ENCODE measurements around the gene SIDT2. TPM values are rescaled to one million over a fixed set of nuclear protein-coding genes. Genes with fewer than 3 reads are reported as not detected.

The SIDT2 gene
- total RNA-seq, 1 experiment from 2014 or later: 27.6 TPM

DNA sequence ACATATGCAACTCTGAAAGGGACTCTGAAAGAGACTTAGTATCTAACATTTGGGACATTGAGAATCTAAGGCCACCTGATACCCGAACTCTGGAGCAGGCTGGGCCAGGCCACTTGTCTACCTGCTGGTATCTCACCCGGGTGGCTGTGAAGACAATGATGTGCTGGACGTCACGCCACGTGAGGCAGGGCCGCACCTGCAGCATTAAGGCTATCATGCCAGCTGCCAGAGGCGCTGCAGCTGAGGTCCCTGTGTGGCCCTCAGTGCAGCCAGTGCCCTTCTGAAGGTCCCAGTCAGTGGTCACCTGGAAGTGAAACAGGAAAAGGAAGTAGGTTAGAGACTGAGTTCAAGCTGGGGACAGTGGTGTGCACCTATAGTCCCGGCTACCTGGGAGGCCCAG lies 40.9 kb downstream of the SIDT2 start:
- Mint-ChIP-seq H3K36me3 (peaks cover 12% of the 10 kb centered on the region), H3K4me1 (peaks cover 3% of the 10 kb centered on the region; the same call in 1 of the 2 replicates), H3K27me3 (ENCODE audit: low read depth) (no peaks in the 10 kb centered on the region), H3K9me3 (no peaks in the 10 kb centered on the region), H3K4me3 (no peak overlapping the region), H3K27ac (no peak overlapping the region)
- ChIA-PET CTCF (interaction anchor here (1.4 to 3.5 kb wide), 2 partner anchors 13 to 39 kb away, joined by 3 to 37 read pairs; partner anchors contain the start of genes PCSK7, RNF214 and SIDT2), POLR2A (no interaction called here)
- DNase-seq (ENCODE audit: low spot score): no peak
- TF ChIP-seq, protein P1, sequence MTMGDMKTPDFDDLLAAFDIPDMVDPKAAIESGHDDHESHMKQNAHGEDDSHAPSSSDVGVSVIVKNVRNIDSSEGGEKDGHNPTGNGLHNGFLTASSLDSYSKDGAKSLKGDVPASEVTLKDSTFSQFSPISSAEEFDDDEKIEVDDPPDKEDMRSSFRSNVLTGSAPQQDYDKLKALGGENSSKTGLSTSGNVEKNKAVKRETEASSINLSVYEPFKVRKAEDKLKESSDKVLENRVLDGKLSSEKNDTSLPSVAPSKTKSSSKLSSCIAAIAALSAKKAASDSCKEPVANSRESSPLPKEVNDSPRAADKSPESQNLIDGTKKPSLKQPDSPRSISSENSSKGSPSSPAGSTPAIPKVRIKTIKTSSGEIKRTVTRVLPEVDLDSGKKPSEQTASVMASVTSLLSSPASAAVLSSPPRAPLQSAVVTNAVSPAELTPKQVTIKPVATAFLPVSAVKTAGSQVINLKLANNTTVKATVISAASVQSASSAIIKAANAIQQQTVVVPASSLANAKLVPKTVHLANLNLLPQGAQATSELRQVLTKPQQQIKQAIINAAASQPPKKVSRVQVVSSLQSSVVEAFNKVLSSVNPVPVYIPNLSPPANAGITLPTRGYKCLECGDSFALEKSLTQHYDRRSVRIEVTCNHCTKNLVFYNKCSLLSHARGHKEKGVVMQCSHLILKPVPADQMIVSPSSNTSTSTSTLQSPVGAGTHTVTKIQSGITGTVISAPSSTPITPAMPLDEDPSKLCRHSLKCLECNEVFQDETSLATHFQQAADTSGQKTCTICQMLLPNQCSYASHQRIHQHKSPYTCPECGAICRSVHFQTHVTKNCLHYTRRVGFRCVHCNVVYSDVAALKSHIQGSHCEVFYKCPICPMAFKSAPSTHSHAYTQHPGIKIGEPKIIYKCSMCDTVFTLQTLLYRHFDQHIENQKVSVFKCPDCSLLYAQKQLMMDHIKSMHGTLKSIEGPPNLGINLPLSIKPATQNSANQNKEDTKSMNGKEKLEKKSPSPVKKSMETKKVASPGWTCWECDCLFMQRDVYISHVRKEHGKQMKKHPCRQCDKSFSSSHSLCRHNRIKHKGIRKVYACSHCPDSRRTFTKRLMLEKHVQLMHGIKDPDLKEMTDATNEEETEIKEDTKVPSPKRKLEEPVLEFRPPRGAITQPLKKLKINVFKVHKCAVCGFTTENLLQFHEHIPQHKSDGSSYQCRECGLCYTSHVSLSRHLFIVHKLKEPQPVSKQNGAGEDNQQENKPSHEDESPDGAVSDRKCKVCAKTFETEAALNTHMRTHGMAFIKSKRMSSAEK (CRISPR knock-in tag; IDR thresholded peaks at IDR 0.05; ENCODE audit: borderline replicate concordance): no peak
- no peak for TF ChIP-seq ZNF219 (CRISPR knock-in tag; IDR thresholded peaks at IDR 0.05; ENCODE audit: borderline replicate concordance)
- TF ChIP-seq, protein P2, sequence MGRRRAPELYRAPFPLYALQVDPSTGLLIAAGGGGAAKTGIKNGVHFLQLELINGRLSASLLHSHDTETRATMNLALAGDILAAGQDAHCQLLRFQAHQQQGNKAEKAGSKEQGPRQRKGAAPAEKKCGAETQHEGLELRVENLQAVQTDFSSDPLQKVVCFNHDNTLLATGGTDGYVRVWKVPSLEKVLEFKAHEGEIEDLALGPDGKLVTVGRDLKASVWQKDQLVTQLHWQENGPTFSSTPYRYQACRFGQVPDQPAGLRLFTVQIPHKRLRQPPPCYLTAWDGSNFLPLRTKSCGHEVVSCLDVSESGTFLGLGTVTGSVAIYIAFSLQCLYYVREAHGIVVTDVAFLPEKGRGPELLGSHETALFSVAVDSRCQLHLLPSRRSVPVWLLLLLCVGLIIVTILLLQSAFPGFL (CRISPR knock-in tag; IDR thresholded peaks at IDR 0.05; ENCODE audit: borderline replicate concordance): no peak
- no peak for TF ChIP-seq PRRX2 (CRISPR knock-in tag; IDR thresholded peaks at IDR 0.05)
- TF ChIP-seq JUN (CRISPR knock-in tag; IDR thresholded peaks at IDR 0.05): no peak
- TF ChIP-seq NFE2L1 (CRISPR knock-in tag; IDR thresholded peaks at IDR 0.05): no peak
- TF ChIP-seq SOX15 (CRISPR knock-in tag; IDR thresholded peaks at IDR 0.05): no peak
- TF ChIP-seq FOXK1 (CRISPR knock-in tag; IDR thresholded peaks at IDR 0.05): no peak
- TF ChIP-seq, protein P3, sequence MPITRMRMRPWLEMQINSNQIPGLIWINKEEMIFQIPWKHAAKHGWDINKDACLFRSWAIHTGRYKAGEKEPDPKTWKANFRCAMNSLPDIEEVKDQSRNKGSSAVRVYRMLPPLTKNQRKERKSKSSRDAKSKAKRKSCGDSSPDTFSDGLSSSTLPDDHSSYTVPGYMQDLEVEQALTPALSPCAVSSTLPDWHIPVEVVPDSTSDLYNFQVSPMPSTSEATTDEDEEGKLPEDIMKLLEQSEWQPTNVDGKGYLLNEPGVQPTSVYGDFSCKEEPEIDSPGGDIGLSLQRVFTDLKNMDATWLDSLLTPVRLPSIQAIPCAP (CRISPR knock-in tag; IDR thresholded peaks at IDR 0.05): no peak
- TF ChIP-seq, protein P4, sequence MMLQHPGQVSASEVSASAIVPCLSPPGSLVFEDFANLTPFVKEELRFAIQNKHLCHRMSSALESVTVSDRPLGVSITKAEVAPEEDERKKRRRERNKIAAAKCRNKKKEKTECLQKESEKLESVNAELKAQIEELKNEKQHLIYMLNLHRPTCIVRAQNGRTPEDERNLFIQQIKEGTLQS (CRISPR knock-in tag; conservative IDR thresholded peaks at IDR 0.05): no peak
- TF ChIP-seq, protein P5, sequence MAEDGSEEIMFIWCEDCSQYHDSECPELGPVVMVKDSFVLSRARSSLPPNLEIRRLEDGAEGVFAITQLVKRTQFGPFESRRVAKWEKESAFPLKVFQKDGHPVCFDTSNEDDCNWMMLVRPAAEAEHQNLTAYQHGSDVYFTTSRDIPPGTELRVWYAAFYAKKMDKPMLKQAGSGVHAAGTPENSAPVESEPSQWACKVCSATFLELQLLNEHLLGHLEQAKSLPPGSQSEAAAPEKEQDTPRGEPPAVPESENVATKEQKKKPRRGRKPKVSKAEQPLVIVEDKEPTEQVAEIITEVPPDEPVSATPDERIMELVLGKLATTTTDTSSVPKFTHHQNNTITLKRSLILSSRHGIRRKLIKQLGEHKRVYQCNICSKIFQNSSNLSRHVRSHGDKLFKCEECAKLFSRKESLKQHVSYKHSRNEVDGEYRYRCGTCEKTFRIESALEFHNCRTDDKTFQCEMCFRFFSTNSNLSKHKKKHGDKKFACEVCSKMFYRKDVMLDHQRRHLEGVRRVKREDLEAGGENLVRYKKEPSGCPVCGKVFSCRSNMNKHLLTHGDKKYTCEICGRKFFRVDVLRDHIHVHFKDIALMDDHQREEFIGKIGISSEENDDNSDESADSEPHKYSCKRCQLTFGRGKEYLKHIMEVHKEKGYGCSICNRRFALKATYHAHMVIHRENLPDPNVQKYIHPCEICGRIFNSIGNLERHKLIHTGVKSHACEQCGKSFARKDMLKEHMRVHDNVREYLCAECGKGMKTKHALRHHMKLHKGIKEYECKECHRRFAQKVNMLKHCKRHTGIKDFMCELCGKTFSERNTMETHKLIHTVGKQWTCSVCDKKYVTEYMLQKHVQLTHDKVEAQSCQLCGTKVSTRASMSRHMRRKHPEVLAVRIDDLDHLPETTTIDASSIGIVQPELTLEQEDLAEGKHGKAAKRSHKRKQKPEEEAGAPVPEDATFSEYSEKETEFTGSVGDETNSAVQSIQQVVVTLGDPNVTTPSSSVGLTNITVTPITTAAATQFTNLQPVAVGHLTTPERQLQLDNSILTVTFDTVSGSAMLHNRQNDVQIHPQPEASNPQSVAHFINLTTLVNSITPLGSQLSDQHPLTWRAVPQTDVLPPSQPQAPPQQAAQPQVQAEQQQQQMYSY (CRISPR knock-in tag; IDR thresholded peaks at IDR 0.05): no peak
- no peak for TF ChIP-seq FOXP1 (CRISPR knock-in tag; IDR thresholded peaks at IDR 0.05; ENCODE audit: borderline replicate concordance)
- TF ChIP-seq, protein P6, sequence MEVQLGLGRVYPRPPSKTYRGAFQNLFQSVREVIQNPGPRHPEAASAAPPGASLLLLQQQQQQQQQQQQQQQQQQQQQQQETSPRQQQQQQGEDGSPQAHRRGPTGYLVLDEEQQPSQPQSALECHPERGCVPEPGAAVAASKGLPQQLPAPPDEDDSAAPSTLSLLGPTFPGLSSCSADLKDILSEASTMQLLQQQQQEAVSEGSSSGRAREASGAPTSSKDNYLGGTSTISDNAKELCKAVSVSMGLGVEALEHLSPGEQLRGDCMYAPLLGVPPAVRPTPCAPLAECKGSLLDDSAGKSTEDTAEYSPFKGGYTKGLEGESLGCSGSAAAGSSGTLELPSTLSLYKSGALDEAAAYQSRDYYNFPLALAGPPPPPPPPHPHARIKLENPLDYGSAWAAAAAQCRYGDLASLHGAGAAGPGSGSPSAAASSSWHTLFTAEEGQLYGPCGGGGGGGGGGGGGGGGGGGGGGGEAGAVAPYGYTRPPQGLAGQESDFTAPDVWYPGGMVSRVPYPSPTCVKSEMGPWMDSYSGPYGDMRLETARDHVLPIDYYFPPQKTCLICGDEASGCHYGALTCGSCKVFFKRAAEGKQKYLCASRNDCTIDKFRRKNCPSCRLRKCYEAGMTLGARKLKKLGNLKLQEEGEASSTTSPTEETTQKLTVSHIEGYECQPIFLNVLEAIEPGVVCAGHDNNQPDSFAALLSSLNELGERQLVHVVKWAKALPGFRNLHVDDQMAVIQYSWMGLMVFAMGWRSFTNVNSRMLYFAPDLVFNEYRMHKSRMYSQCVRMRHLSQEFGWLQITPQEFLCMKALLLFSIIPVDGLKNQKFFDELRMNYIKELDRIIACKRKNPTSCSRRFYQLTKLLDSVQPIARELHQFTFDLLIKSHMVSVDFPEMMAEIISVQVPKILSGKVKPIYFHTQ (CRISPR knock-in tag; IDR thresholded peaks at IDR 0.05): no peak
- TF ChIP-seq, protein P7, sequence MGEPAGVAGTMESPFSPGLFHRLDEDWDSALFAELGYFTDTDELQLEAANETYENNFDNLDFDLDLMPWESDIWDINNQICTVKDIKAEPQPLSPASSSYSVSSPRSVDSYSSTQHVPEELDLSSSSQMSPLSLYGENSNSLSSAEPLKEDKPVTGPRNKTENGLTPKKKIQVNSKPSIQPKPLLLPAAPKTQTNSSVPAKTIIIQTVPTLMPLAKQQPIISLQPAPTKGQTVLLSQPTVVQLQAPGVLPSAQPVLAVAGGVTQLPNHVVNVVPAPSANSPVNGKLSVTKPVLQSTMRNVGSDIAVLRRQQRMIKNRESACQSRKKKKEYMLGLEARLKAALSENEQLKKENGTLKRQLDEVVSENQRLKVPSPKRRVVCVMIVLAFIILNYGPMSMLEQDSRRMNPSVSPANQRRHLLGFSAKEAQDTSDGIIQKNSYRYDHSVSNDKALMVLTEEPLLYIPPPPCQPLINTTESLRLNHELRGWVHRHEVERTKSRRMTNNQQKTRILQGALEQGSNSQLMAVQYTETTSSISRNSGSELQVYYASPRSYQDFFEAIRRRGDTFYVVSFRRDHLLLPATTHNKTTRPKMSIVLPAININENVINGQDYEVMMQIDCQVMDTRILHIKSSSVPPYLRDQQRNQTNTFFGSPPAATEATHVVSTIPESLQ (CRISPR knock-in tag; IDR thresholded peaks at IDR 0.05): no peak
- TF ChIP-seq ZNF423 (CRISPR knock-in tag; IDR thresholded peaks at IDR 0.05): no peak
- TF ChIP-seq JAZF1 (CRISPR knock-in tag; IDR thresholded peaks at IDR 0.05): no peak
- ATAC-seq: no peak

Data from WTC11 (cell line).